ENCODE measurements around the gene ZNF384.

ZNF384 gene

GRCh38 chr12:6722863-6723262 is 33.7 kb upstream of the ZNF384 start:
- TF ChIP-seq EP300 (IDR thresholded peaks at IDR 0.05; ENCODE audit: borderline replicate concordance) (no peak), YY1 (IDR thresholded peaks at IDR 0.05; ENCODE audit: low read depth) (no peak)

GRCh38 chr12:6716874-6717437 is 27.8 kb upstream of the ZNF384 start:
- TF ChIP-seq FOXM1 (IDR thresholded peaks at IDR 0.05; ENCODE audit: borderline replicate concordance, low read depth) (no peak), REST (IDR thresholded peaks at IDR 0.05; ENCODE audit: low read depth) (no peak), TCF12 (IDR thresholded peaks at IDR 0.05; ENCODE audit: low read depth) (no peak), TEAD4 (IDR thresholded peaks at IDR 0.05) (no peak), CEBPB (IDR thresholded peaks at IDR 0.05) (no peak), MAX (IDR thresholded peaks at IDR 0.05) (no peak), USF1 (IDR thresholded peaks at IDR 0.05) (no peak), EGR1 (IDR thresholded peaks at IDR 0.05) (no peak), YY1 (IDR thresholded peaks at IDR 0.05; ENCODE audit: low read depth) (no peak), NFIC (IDR thresholded peaks at IDR 0.05) (no peak), EP300 (IDR thresholded peaks at IDR 0.05; ENCODE audit: borderline replicate concordance) (no peak), TAF1 (IDR thresholded peaks at IDR 0.05; ENCODE audit: low read depth) (no peak), CREB1 (IDR thresholded peaks at IDR 0.05; ENCODE audit: low read depth) (no peak), ZBTB7A (IDR thresholded peaks at IDR 0.05; ENCODE audit: low read depth) (no peak), RAD21 (IDR thresholded peaks at IDR 0.05; ENCODE audit: low read depth) (no peak)

GRCh38 chr12:6708960-6709394 is 19.8 kb upstream of the ZNF384 start:
- TF ChIP-seq FOXM1 (IDR thresholded peaks at IDR 0.05; ENCODE audit: borderline replicate concordance, low read depth) = no peak

GRCh38 chr12:6703631-6704030 is 14.5 kb upstream of the ZNF384 start:
- TF ChIP-seq EP300 (IDR thresholded peaks at IDR 0.05; ENCODE audit: borderline replicate concordance) (no peak), FOXM1 (IDR thresholded peaks at IDR 0.05; ENCODE audit: borderline replicate concordance, low read depth) (no peak), EGR1 (IDR thresholded peaks at IDR 0.05) (no peak), TEAD4 (IDR thresholded peaks at IDR 0.05) (no peak), CREB1 (IDR thresholded peaks at IDR 0.05; ENCODE audit: low read depth) (no peak), MAX (IDR thresholded peaks at IDR 0.05) (no peak), TCF12 (IDR thresholded peaks at IDR 0.05; ENCODE audit: low read depth) (no peak), NFIC (IDR thresholded peaks at IDR 0.05) (no peak)

- TF ChIP-seq EGR1 (IDR thresholded peaks at IDR 0.05) = no peak; the same call in 1 of the 2 replicates
- no peak for TF ChIP-seq RAD21 (IDR thresholded peaks at IDR 0.05; ENCODE audit: low read depth)
- no peak for TF ChIP-seq CEBPB (IDR thresholded peaks at IDR 0.05)
- no peak for TF ChIP-seq YY1 (IDR thresholded peaks at IDR 0.05; ENCODE audit: low read depth)
- no peak for TF ChIP-seq CREB1 (IDR thresholded peaks at IDR 0.05; ENCODE audit: low read depth)
- TF ChIP-seq NFIC (IDR thresholded peaks at IDR 0.05) = no peak
- no peak for TF ChIP-seq MAX (IDR thresholded peaks at IDR 0.05)
- TF ChIP-seq ZBTB7A (IDR thresholded peaks at IDR 0.05; ENCODE audit: low read depth) = no peak
- no peak for TF ChIP-seq TCF12 (IDR thresholded peaks at IDR 0.05; ENCODE audit: low read depth)
- no peak for TF ChIP-seq FOXM1 (IDR thresholded peaks at IDR 0.05; ENCODE audit: borderline replicate concordance, low read depth)
- TF ChIP-seq TAF1 (IDR thresholded peaks at IDR 0.05; ENCODE audit: low read depth) = no peak
- no peak for TF ChIP-seq USF1 (IDR thresholded peaks at IDR 0.05)
- TF ChIP-seq TEAD4 (IDR thresholded peaks at IDR 0.05) = no peak
- TF ChIP-seq EP300 (IDR thresholded peaks at IDR 0.05; ENCODE audit: borderline replicate concordance) = no peak
- no peak for TF ChIP-seq REST (IDR thresholded peaks at IDR 0.05; ENCODE audit: low read depth)
Measured at GRCh38 chr12:6701078-6701768, 12.0 kb upstream of the ZNF384 start.

GRCh38 chr12:6700646-6701051 is 11.5 kb upstream of the ZNF384 start, which contains the start of gene PIANP:
TSS of gene PIANP (minus strand) at chr12:6700815. CDS start at chr12:6698061, 2,754 bp downstream.
- TF ChIP-seq CREB1 (IDR thresholded peaks at IDR 0.05; ENCODE audit: low read depth) = no peak
- 0 out of 2 replicates have a peak, but pooled peaks have one; percentile 21 for TF ChIP-seq ZBTB7A (IDR thresholded peaks at IDR 0.05; ENCODE audit: low read depth)

Data from Ishikawa (cell line).